Measurements from ENCODE around the gene MAPK14.

DNA sequence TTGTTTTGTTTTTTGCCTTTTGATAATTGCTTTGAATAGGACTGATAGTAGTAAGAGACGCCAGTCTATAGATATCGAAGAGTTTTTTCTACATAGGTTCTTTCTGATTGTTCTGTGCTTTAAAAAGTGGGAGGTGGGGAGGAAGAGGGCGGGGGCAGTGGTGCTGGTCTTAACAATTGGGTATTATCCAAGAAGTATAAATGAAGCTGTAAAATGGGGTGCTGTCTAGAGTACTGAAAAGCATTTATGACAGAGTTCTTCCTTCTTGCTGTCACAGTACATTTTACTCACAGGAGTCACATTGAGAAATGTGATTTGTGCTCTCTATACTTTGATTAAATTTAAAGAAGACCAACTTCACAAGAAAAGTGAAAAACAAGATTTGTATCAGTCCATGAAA is 41.0 kb downstream of the MAPK14 start:
- TF ChIP-seq EZH2 (IDR thresholded peaks at IDR 0.05; ENCODE audit: low read length, unreplicated experiment), result no peak
- TF ChIP-seq, protein P1, sequence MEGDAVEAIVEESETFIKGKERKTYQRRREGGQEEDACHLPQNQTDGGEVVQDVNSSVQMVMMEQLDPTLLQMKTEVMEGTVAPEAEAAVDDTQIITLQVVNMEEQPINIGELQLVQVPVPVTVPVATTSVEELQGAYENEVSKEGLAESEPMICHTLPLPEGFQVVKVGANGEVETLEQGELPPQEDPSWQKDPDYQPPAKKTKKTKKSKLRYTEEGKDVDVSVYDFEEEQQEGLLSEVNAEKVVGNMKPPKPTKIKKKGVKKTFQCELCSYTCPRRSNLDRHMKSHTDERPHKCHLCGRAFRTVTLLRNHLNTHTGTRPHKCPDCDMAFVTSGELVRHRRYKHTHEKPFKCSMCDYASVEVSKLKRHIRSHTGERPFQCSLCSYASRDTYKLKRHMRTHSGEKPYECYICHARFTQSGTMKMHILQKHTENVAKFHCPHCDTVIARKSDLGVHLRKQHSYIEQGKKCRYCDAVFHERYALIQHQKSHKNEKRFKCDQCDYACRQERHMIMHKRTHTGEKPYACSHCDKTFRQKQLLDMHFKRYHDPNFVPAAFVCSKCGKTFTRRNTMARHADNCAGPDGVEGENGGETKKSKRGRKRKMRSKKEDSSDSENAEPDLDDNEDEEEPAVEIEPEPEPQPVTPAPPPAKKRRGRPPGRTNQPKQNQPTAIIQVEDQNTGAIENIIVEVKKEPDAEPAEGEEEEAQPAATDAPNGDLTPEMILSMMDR (conservative IDR thresholded peaks at IDR 0.05; ENCODE audit: low read depth, low read length), result no peak

All from PC-3 (cell line).